SU-DHL-6 (cell line): ENCODE data around the gene CCDC32.

Source experiments
- CTCF ChIP-seq: fragments of 200-600 bp; sonication (generic); IDR thresholded peaks from one replicate; pipeline ENCODE4 v1.5.1; 2017; ENCODE audit warnings: antibody characterized with exemption, mild to moderate bottlenecking, low read length, moderate library complexity; ENCODE audit not compliant: insufficient read depth, poor library complexity, severe bottlenecking
- EZH2phosphoT487 ChIP-seq: fragments of 200-600 bp; sonication (generic), shearing (Covaris generic); conservative IDR thresholded peaks from 2 replicates; pipeline ENCODE4 v1.6.1; 2018; ENCODE audit warnings: mild to moderate bottlenecking, antibody characterized with exemption, low read length, moderate library complexity, mixed read lengths

DNA sequence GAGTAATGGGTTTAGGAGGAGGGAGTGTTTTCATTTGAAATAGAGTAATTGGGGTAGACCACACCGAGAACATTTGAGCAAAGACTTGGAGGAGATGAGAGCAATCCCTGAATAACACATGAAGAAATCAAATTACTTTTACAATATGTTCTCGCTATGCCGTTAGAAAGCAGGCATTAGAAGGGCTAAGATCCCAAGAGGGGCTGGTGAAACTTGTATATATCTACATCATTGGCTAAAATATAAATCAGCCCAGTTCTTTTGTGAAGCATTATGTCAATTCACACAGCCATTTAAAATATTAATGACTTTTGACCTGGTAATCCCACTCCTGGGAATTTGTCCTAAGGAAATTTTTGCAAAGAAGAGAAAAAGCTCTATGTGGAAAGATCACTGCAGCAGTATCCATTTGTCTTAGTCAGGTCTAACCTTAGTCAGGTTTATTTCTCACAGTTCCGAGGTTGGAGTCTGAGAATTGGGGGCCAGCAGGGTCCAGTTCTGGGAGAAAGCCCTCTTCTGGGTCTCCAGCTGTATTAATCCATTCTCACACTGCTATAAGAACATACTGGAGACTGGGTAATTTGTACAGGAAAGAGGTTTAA, 31.0 kb downstream of the CCDC32 start:
- TF ChIP-seq CTCF = no peak
- TF ChIP-seq EZH2phosphoT487 = no peak
